ENCODE measurements around the gene RXRG. TPM values are rescaled to one million over a fixed set of nuclear protein-coding genes. Genes with fewer than 3 reads are reported as not detected.

RXRG gene
- total and polyA plus RNA-seq, 2 of the 8 experiments (the other 6 are each of a cell fraction or from before 2014, with no cell fraction given): not detected

DNA sequence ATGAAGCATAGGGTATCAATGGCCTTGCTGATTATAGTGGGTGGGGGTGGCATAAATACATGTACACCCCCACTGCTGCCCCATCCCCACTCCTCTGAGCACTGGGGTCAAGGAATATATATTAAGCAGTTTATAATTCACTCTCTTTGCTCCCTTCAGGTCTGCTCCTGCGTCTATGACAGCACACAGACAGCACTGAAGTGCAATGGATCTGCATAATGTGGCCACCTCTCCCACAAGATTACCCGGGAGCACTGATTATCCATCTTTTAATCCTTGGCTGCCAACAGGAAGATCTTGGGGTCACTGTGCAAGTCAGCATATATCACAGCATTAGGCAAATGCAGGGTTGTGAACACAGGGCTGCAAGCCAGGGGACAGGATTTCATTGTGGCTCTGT is 19.3 kb downstream of the RXRG start:
- Histone ChIP-seq H3K27ac (ENCODE audit: low read depth, low read length) (no peak overlapping the region), H3K4me2 (ENCODE audit: insufficient read depth in 1 of 2, low read depth in 2 of 2, low read length in 2 of 2) (no peak overlapping the region), H2BK120ac (replicated peaks; ENCODE audit: low read depth, low read length) (no peak overlapping the region), H4K5ac (ENCODE audit: insufficient read length, low read depth, low read length) (no peak overlapping the region), H2BK15ac (ENCODE audit: low read length) (no peak overlapping the region), H3K23ac (ENCODE audit: insufficient read length) (no peak overlapping the region), H3K4me3 (ENCODE audit: extremely low read depth in 1 of 4, insufficient read depth in 2 of 4, low read depth in 3 of 4, low read length in 4 of 4) (no peak overlapping the region), H2BK20ac (ENCODE audit: low read length) (no peak overlapping the region), H3K79me1 (ENCODE audit: low read depth, low read length) (no peaks in the 10 kb centered on the region), H2AFZ (ENCODE audit: low read length) (no peak overlapping the region), H4K20me1 (replicated peaks in 1 of 2; ENCODE audit: control insufficient read depth in 1 of 2, insufficient read depth in 2 of 2, low read length in 2 of 2) (no peaks in the 10 kb centered on the region), H3K79me2 (ENCODE audit: control insufficient read depth in 1 of 2, insufficient read depth in 2 of 2, low read length in 2 of 2) (no peaks in the 10 kb centered on the region), H3K27me3 (replicated peaks in 1 of 4; ENCODE audit: control insufficient read depth in 3 of 4, extremely low read depth in 1 of 4, insufficient read depth in 3 of 4, low read length in 3 of 4) (no peaks in the 10 kb centered on the region), H3K9me3 (ENCODE audit: insufficient read depth in 2 of 2, low read depth in 1 of 2, low read length in 1 of 2) (no peaks in the 10 kb centered on the region), H2BK12ac (ENCODE audit: low read depth, low read length) (no peak overlapping the region), H3K18ac (ENCODE audit: extremely low read depth, low read length) (no peak overlapping the region), H3K56ac (replicated peaks; ENCODE audit: insufficient read length, low read depth, low read length) (no peak overlapping the region), H3K4me1 (replicated peaks in 1 of 4; ENCODE audit: control insufficient read depth in 3 of 4, insufficient read depth in 4 of 4, low read length in 3 of 4) (no peaks in the 10 kb centered on the region), H3K23me2 (ENCODE audit: low read depth, low read length) (no peaks in the 10 kb centered on the region), H4K8ac (ENCODE audit: extremely low read depth, insufficient read depth, low read length) (no peak overlapping the region), H3K36me3 (ENCODE audit: control insufficient read depth in 2 of 4, insufficient read depth in 4 of 4, low read length in 3 of 4) (no peaks in the 10 kb centered on the region), H3K9ac (replicated peaks in 1 of 4; ENCODE audit: extremely low read depth in 1 of 4, low read depth in 3 of 4, low read length in 3 of 4) (no peak overlapping the region), H4K91ac (replicated peaks; ENCODE audit: insufficient read length, low read length) (no peak overlapping the region), H2BK5ac (ENCODE audit: low read depth, low read length) (no peak overlapping the region), H3K4ac (replicated peaks; ENCODE audit: insufficient read length, low read depth, low read length) (no peak overlapping the region), H2AK5ac (ENCODE audit: low read depth, low read length) (no peak overlapping the region), H3K14ac (ENCODE audit: insufficient read length) (no peak overlapping the region)
- no peak for FAIRE-seq
- DNase-seq (ENCODE audit: low read depth in 1 of 2, low spot score in 2 of 2): no peak
- POLR2A ChIA-PET (ENCODE audit: partially characterized antibody): no interaction called here
- CTCF ChIA-PET (ENCODE audit: partially characterized antibody): interaction anchor here (0.6 to 1.3 kb wide), 2 partner anchors 17 to 51 kb away, joined by 3 read pairs; no protein-coding TSS in a partner anchor
- WGBS, 2 experiments (ENCODE audit: extremely low coverage in 1 of 2, insufficient coverage in 1 of 2, insufficient read length in 1 of 2, insufficient replicate concordance in 2 of 2, low coverage in 1 of 2, low lambda C conversion rate in 2 of 2, missing lambda C conversion rate in 1 of 2): 94% methylated on average over 2 of the region's 2 CpGs; no CpG with 5 or more reads in 1 of the 2 experiments
- TF ChIP-seq CREB1 (IDR thresholded peaks at IDR 0.05): no peak
- no peak for TF ChIP-seq TAF7 (optimal IDR thresholded peaks at IDR 0.05; ENCODE audit: borderline replicate concordance, low read depth, low read length)
- no peak for TF ChIP-seq BCL11A (IDR thresholded peaks at IDR 0.05; ENCODE audit: low read depth in 2 of 2, low read length in 2 of 2)
- no peak for TF ChIP-seq SUZ12 (IDR thresholded peaks at IDR 0.05; ENCODE audit: low read length)
- no peak for TF ChIP-seq JUN (IDR thresholded peaks at IDR 0.05; ENCODE audit: low read depth, low read length)
- no peak for TF ChIP-seq RBBP5 (IDR thresholded peaks at IDR 0.05; ENCODE audit: borderline replicate concordance, low read depth, low read length)
- no peak for TF ChIP-seq TBP (IDR thresholded peaks at IDR 0.05; ENCODE audit: low read depth, low read length)
- TF ChIP-seq POLR2AphosphoS5 (IDR thresholded peaks at IDR 0.05; ENCODE audit: low read depth, low read length): no peak
- TF ChIP-seq TEAD4 (IDR thresholded peaks at IDR 0.05; ENCODE audit: low read depth, low read length): no peak
- TF ChIP-seq NANOG (IDR thresholded peaks at IDR 0.05; ENCODE audit: insufficient read depth, low read depth, low read length, poor library complexity, severe bottlenecking): no peak
- no peak for TF ChIP-seq SIX5 (IDR thresholded peaks at IDR 0.05; ENCODE audit: low read depth, low read length)
- TF ChIP-seq CBX5 (IDR thresholded peaks at IDR 0.05; ENCODE audit: low read depth, low read length): no peak
- TF ChIP-seq SIRT6 (IDR thresholded peaks at IDR 0.05; ENCODE audit: low read length): no peak
- TF ChIP-seq RAD21 (IDR thresholded peaks at IDR 0.05 in 1 of 2, conservative IDR thresholded peaks at IDR 0.05 in 1 of 2; ENCODE audit: low read depth in 2 of 2, low read length in 2 of 2): no peak
